Activated CD8-positive, alpha-beta memory T cell treated with anti-CD3 and anti-CD28 coated beads for 48 hours (primary cell): ENCODE measurements around the gene DENND6A.

ENCODE experiments used
- DNase-seq, 3 experiments: peaks; one replicate each; pipeline ENCODE4 v3.0.0-alpha.2; 2020; ENCODE audit warnings: low read depth in 2 of 3, low spot score in 2 of 3

Gene DENND6A

DNA sequence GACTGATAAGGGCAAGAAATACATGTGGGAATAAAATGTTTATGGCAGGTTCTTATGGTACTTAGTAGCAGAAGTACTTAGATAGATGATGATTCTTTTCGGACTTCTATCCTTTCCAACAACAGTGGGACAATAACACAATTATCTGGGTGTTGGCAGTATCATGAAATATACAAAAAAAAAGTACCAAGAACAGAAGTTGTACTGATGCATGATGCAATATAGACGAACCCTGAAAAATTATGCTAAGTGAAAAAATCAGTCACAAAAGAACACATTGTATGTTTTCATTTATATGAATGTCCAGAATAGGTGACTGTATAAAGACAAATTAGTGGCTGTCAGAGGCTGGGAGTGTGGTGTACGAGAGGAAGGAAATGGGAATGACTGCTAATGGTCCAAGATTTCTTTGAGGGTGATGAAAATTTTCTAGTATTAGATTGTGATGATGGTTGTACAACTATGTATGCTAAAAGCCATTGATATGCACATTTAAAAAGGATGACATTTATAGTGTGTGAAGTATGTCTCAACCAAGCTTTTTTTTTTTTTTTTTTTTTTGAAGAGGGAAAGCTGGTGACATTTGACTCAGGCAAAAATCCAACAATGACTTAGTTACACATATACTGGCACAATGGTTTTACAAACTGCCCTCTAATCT is 116.8 kb downstream of the DENND6A start:
- DNase-seq = no peak
